Stomach (tissue), 4 donors: Measurements from ENCODE around the gene MSL3B.

Experiments used
- CTCF ChIP-seq, 7 experiments: fragments of 450-650 bp in 4 of 7; fragments of 200-600 bp in 3 of 7; sonication (generic) in 3 of 7; IDR thresholded peaks; one replicate each; pipeline ENCODE4 v1.5.1; 2016 to 2019; ENCODE audit warnings: antibody characterized with exemption in 7 of 7, control low read depth in 2 of 7, mild to moderate bottlenecking in 1 of 7
- EP300 ChIP-seq: sonication (generic); formaldehyde crosslinking; IDR thresholded peaks from one replicate; pipeline ENCODE4 v1.6.1; 2017; ENCODE audit warnings: antibody characterized with exemption
- POLR2A ChIP-seq, 4 donors: fragments of 450-650 bp; IDR thresholded peaks; one replicate each; pipeline ENCODE4 v1.6.1; 2016; ENCODE audit warnings: antibody characterized with exemption in 4 of 4, control low read depth in 2 of 4, mild to moderate bottlenecking in 1 of 4, moderate library complexity in 1 of 4
- POLR2AphosphoS5 ChIP-seq, 3 donors: sonication (generic); formaldehyde crosslinking; IDR thresholded peaks; one replicate each; pipeline ENCODE4 v1.6.1; 2016; ENCODE audit warnings: antibody characterized with exemption in 3 of 3

DNA sequence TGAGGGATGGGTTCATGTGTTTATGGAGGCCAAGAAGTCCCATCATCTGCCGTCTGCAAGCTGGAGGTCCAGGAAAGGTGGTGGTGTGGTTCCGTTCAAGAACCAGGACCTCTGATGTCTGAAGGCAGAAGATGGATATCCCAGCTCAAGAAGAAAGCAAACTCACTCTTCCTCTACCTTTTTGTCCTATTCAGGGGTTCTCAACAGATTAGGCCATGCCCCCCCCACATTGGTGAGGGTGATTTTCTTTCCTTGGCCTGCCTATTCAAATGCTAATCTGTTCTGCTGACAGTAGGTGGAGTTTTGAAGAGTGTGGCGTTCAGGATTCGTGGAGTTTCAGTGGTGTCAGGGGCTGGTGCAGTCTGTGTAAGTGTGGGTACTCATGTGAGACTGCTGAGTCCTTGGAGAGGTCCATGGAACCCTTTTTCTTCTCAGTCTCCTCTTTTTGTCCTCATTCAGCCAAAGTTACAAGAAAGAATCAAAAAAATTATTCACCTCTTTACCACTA, 5.9 kb downstream of the MSL3B start:
- TF ChIP-seq CTCF (IDR thresholded peaks at IDR 0.05) = no peak
- no peak for TF ChIP-seq EP300
- TF ChIP-seq POLR2A (IDR thresholded peaks at IDR 0.05) = no peak
- no peak for TF ChIP-seq POLR2AphosphoS5 (IDR thresholded peaks at IDR 0.05)
